ENCODE results near the gene C1orf167.

DNA sequence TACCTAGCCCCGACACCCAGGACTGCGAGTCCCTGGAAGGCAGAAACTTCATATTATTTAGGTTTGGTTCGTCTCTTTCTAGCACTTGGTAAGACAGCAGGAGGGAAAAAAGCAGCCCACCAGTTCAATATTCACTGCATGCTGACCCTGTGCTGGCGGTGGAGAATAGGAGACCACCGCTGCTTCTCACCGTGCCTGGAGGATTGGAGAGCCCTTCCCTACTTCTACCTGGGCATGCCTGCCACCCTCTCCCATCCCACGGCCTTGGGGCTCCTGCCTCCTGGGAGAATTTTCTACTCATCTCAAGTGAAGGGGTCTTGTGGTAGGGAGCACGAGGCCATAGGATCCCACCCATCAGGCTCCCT, 38.4 kb downstream of the C1orf167 start:
- TF ChIP-seq, protein P1, sequence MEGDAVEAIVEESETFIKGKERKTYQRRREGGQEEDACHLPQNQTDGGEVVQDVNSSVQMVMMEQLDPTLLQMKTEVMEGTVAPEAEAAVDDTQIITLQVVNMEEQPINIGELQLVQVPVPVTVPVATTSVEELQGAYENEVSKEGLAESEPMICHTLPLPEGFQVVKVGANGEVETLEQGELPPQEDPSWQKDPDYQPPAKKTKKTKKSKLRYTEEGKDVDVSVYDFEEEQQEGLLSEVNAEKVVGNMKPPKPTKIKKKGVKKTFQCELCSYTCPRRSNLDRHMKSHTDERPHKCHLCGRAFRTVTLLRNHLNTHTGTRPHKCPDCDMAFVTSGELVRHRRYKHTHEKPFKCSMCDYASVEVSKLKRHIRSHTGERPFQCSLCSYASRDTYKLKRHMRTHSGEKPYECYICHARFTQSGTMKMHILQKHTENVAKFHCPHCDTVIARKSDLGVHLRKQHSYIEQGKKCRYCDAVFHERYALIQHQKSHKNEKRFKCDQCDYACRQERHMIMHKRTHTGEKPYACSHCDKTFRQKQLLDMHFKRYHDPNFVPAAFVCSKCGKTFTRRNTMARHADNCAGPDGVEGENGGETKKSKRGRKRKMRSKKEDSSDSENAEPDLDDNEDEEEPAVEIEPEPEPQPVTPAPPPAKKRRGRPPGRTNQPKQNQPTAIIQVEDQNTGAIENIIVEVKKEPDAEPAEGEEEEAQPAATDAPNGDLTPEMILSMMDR (IDR thresholded peaks at IDR 0.05; ENCODE audit: low read length) = no peak
- no peak for TF ChIP-seq EZH2 (optimal IDR thresholded peaks at IDR 0.05; ENCODE audit: low read depth, low read length)

All from MM.1S (cell line).